Activated naive CD4-positive, alpha-beta T cell treated with anti-CD3 and anti-CD28 coated beads, Interleukin-2, amount 50 U/mL, for 16 hours (primary cell): Measurements from ENCODE around the gene TMC3.
"Not testable (repeated sequence)": the region's sequence is repeated elsewhere in the genome, so short reads cannot be mapped to it uniquely, and the experiment has no call there.

ENCODE experiments used
- DNase-seq: peaks from one replicate; pipeline ENCODE4 v3.0.0-alpha.2; 2020

Gene TMC3

GRCh38 chr15:81373775-81374395 lies at the start of gene TMC3:
TSS of gene TMC3 (minus strand) at chr15:81374213. CDS start at chr15:81374077, 136 bp downstream.
- DNase-seq, result no peak

GRCh38 chr15:81421461-81421860 lies 47.4 kb upstream of the TMC3 start:
- no peak for DNase-seq

- no peak for DNase-seq
Measured at GRCh38 chr15:81419332-81419943, 45.4 kb upstream of the TMC3 start.

- DNase-seq, result no peak
Measured at GRCh38 chr15:81418891-81419290, 44.9 kb upstream of the TMC3 start.

- DNase-seq, result no peak
Measured at GRCh38 chr15:81418444-81418843, 44.4 kb upstream of the TMC3 start.

GRCh38 chr15:81414274-81414968 lies 40.4 kb upstream of the TMC3 start:
- DNase-seq, result not testable (repeated sequence)

- DNase-seq, result no peak
Measured at GRCh38 chr15:81413851-81414250, 39.8 kb upstream of the TMC3 start.

GRCh38 chr15:81411969-81412633 lies 38.1 kb upstream of the TMC3 start:
- DNase-seq, result no peak

GRCh38 chr15:81411051-81411450 lies 37.0 kb upstream of the TMC3 start:
- DNase-seq, result no peak

GRCh38 chr15:81410318-81410753 lies 36.3 kb upstream of the TMC3 start:
- DNase-seq, result no peak

- DNase-seq, result no peak
Measured at GRCh38 chr15:81407718-81408117, 33.7 kb upstream of the TMC3 start.

- DNase-seq, result no peak
Measured at GRCh38 chr15:81407176-81407575, 33.2 kb upstream of the TMC3 start.

- no peak for DNase-seq
Measured at GRCh38 chr15:81400640-81401236, 26.7 kb upstream of the TMC3 start.

- DNase-seq, result no peak
Measured at GRCh38 chr15:81398910-81399551, 25.0 kb upstream of the TMC3 start.

- no peak for DNase-seq
Measured at GRCh38 chr15:81398456-81398855, 24.4 kb upstream of the TMC3 start.

GRCh38 chr15:81394603-81395002 lies 20.6 kb upstream of the TMC3 start:
- DNase-seq, result no peak

GRCh38 chr15:81391657-81392056 lies 17.6 kb upstream of the TMC3 start:
- DNase-seq, result no peak

- DNase-seq, result no peak
Measured at GRCh38 chr15:81388436-81388770, 14.4 kb upstream of the TMC3 start.

GRCh38 chr15:81387621-81388435 lies 13.8 kb upstream of the TMC3 start:
- DNase-seq, result no peak

GRCh38 chr15:81386947-81387346 lies 12.9 kb upstream of the TMC3 start:
- DNase-seq, result no peak

- DNase-seq, result no peak
Measured at GRCh38 chr15:81385721-81386076, 11.7 kb upstream of the TMC3 start.
